Activated T-helper 17 cell treated with anti-CD3 and anti-CD28 coated beads, Interleukin-2, amount 50 U/mL, for 72 hours (primary cell): ENCODE data around the gene LRRC8B. TPM values are rescaled to one million over a fixed set of nuclear protein-coding genes. Genes with fewer than 3 reads are reported as not detected.

Source experiments
- ATAC-seq: fragments of 150-1000 bp; cut with Tn5 transposase; replicated peaks from 2 replicates; pipeline ENCODE4 v1.10.0; 2021; ENCODE audit warnings: mild to moderate bottlenecking, moderate library complexity
- H3K27ac Mint-ChIP-seq: one replicate; pipeline ENCODE4 v1.8.0; 2022; ENCODE audit warnings: mixed read lengths
- H3K27me3 Mint-ChIP-seq: one replicate; pipeline ENCODE4 v1.8.0; 2022; ENCODE audit warnings: mixed read lengths
- H3K36me3 Mint-ChIP-seq: one replicate; pipeline ENCODE4 v1.8.0; 2022; ENCODE audit warnings: low read depth, mild to moderate bottlenecking, mixed read lengths
- H3K4me1 Mint-ChIP-seq: one replicate; pipeline ENCODE4 v1.8.0; 2022; ENCODE audit warnings: mixed read lengths
- H3K4me3 Mint-ChIP-seq: one replicate; pipeline ENCODE4 v1.8.0; 2022; ENCODE audit warnings: mild to moderate bottlenecking, mixed read lengths
- H3K9me3 Mint-ChIP-seq: one replicate; pipeline ENCODE4 v1.8.0; 2022; ENCODE audit warnings: mixed read lengths
- total RNA-seq, 2 donors: library from RNA; stranded (reverse); gene quantifications; one replicate each; pipeline ENCODE4 v1.2.3, GENCODE V29; 2022

The LRRC8B gene
- total RNA-seq, 2 donors from 2014 or later: 16.3 to 45.8 TPM

DNA sequence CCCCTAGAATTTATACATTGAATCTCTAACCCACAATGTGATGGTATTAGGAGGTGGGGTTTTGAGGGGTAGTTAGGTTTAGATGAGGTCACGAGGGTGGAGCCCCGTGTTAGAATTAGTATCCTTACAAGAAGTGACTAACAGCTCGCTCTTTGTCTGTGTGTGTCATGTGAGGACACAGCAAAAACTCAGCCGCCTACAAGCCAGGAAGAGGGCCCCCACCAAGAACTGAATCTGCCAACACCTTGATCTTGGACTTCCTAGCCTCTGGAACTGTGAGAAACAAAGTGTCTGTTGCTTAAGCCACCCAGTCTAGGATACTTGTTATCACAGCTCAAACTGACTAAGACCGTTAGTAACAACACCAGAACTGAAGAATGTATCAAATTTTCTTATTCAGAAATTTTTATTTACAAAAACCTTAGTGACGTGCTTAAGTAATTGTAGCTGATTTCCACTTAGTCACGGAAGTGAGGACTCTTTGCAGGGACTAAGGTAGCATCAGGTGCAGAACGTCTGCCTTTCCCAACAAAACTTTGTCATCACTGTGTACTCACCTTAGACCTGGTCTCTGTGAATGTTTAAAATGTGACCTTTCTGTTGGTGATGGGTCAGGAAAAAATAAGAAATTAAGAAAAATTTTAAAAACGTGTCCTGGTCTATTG, 83.8 kb downstream of the LRRC8B start:
- Mint-ChIP-seq H3K36me3 (peaks cover 39% of the 10 kb centered on the region), H3K27ac (peak overlapping the region; percentile 98), H3K4me1 (peaks cover 70% of the 10 kb centered on the region), H3K27me3 (no peaks in the 10 kb centered on the region), H3K9me3 (no peaks in the 10 kb centered on the region), H3K4me3 (peak overlapping the region; percentile 77)
- ATAC-seq: peak; percentile 47

DNA sequence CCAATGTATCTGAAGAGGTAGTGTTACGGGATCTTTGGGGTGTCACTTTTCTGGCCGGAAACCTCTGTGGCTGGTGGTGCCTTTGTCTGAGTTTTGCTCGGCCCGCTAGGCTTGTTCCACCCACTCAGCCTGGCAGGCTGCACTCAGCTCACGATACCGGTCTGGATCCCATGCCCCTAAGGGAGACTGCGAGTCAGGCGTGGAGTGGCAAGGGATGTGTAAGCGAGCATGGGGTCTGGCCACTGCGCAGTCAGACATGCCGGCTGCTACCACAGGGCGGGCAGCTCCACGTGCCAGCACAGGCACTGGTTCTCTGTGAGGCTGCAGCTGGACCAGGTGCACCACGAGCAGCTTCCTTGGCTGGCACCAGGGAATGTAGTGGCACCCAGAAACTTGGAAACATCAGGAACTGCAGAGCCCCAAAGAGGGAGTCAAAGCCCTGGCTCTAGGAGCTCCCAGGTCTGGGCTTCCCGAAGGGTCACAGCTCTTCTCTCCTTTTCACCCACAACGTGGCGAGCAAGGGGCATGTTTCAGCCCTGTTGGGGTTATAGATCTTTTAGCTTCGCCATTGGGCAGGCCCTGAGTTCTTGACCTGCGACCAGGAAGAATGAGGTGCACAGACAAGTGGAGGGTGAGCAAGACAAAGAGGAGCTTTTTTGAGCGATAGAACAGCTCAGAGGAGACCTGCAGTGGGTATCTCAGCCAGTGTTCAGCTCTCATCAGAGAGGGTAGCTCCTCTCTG, 84.5 kb downstream of the LRRC8B start:
- H3K27ac Mint-ChIP-seq: peak overlapping the region; percentile 98
- ATAC-seq: peak; percentile 22
- no peaks in the 10 kb centered on the region for H3K27me3 Mint-ChIP-seq
- no peaks in the 10 kb centered on the region for H3K9me3 Mint-ChIP-seq
- peak overlapping the region; percentile 77 for H3K4me3 Mint-ChIP-seq
- H3K36me3 Mint-ChIP-seq: peaks cover 39% of the 10 kb centered on the region
- peaks cover 66% of the 10 kb centered on the region for H3K4me1 Mint-ChIP-seq

DNA sequence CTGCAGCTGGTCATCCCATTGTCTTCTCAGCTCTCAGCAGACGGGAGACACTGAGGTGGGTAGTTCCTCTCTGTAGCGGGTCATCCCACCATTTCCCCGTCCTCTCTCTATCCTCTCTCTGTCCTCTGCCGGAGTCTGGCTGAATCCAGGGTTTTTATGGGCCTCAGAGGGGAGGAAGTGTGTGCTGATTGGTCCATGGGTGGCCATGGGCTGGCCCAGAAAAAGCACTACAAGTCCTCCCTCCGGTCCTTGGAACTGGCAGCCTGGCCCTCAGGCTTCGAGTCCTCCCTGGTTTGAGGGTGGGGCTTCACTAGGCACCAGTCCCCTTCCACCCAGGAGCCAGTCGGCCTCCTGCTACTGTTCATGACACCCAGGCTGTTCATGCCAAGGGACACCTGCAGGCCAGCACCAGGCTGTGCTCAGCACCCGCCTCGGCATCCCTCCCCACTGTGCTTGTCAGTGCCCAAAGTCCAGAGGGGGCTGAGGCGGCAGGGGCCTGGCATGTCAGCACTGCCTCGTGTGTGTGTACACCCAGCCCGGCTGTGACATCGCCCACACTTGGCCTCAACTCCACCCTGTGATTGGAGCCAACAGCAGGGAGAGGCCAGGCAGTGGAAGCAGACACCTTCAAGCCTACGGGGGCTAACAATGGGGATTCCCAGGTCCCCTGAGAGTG, 85.3 kb downstream of the LRRC8B start:
- peak overlapping the region; percentile 77 for H3K4me3 Mint-ChIP-seq
- ATAC-seq: peak; percentile 18
- peaks cover 39% of the 10 kb centered on the region for H3K36me3 Mint-ChIP-seq
- peak overlapping the region; percentile 98 for H3K27ac Mint-ChIP-seq
- peaks cover 62% of the 10 kb centered on the region for H3K4me1 Mint-ChIP-seq
- H3K27me3 Mint-ChIP-seq: no peaks in the 10 kb centered on the region
- H3K9me3 Mint-ChIP-seq: no peaks in the 10 kb centered on the region

DNA sequence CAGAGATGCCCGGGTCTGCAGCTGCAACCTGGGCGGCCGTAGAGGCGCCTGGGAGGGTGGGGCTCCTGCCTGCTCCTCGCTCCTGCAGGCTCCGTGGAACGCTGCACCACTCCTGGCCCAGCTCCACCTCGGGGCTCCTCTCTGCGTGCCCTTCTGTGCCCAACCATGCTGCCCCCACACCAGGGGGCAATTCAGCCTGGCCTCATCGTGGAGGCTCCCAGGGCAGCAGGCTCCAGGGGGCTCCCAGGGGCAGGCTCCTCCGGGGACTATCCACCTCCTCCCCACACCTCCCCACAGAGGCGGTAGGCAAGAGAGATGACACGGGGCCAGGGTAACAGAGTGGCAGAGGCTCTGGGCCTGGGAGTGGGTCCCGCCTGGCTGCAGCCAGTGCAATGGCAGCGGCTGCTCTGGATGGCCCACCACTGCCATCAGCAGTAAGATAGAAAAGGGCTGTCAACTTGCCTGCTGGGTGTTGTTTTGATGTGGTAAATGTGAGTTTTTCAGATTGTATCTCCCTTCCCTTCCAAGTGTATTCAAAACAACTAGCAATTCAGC, 85.9 kb downstream of the LRRC8B start:
- Mint-ChIP-seq H3K4me3 (peak overlapping the region; percentile 77), H3K27me3 (no peaks in the 10 kb centered on the region), H3K4me1 (peaks cover 56% of the 10 kb centered on the region), H3K36me3 (peaks cover 39% of the 10 kb centered on the region), H3K27ac (peak overlapping the region; percentile 98), H3K9me3 (no peaks in the 10 kb centered on the region)
- ATAC-seq: peak; percentile 8

DNA sequence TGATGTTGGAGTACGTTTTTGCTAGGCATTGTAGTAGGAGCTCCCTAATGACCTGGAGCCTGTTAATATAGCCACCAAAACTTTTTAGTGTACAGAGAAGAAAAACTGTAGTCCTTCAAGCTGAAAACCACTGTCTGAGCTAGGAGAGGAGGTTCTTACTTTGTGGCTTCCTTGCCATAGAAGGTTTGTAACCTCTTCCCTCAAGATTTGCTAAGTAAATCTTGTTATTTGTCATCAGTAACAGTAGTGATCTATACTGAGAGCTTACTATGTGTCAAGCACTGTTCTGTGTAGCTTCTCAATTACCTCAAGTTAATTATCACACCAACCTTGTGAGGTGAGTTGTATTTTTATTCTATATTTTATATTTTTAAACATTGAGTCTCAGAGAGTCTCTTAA, 87.1 kb downstream of the LRRC8B start:
- Mint-ChIP-seq H3K27ac (peak overlapping the region; percentile 98), H3K9me3 (no peaks in the 10 kb centered on the region), H3K4me3 (peak overlapping the region; percentile 77), H3K36me3 (peaks cover 33% of the 10 kb centered on the region), H3K27me3 (no peaks in the 10 kb centered on the region), H3K4me1 (peaks cover 45% of the 10 kb centered on the region)
- ATAC-seq: peak; percentile 52

DNA sequence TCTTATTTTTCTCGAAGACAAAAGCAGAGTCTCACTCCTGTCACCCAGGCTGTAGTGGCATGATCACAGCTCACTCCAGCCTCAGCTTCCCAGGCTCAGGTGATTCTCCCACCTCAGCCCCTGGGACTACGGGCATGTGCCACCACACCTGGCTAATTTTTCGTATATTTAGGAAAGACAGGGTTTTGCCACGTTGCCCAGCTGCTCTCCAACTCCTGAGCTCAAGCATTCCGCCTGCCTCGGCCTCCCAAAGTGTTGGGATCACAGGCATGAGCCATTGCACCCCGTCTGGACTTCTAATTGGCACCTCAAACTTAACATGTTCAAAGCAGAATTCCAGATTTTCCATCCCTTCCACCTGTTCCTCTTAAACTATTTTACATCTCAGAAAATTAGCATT, 89.3 kb downstream of the LRRC8B start:
- Mint-ChIP-seq H3K36me3 (peaks cover 41% of the 10 kb centered on the region), H3K27ac (peak overlapping the region; percentile 15), H3K9me3 (peaks cover 6% of the 10 kb centered on the region), H3K4me1 (peaks cover 33% of the 10 kb centered on the region), H3K4me3 (peak overlapping the region; percentile 12), H3K27me3 (no peaks in the 10 kb centered on the region)
- ATAC-seq: no peak

DNA sequence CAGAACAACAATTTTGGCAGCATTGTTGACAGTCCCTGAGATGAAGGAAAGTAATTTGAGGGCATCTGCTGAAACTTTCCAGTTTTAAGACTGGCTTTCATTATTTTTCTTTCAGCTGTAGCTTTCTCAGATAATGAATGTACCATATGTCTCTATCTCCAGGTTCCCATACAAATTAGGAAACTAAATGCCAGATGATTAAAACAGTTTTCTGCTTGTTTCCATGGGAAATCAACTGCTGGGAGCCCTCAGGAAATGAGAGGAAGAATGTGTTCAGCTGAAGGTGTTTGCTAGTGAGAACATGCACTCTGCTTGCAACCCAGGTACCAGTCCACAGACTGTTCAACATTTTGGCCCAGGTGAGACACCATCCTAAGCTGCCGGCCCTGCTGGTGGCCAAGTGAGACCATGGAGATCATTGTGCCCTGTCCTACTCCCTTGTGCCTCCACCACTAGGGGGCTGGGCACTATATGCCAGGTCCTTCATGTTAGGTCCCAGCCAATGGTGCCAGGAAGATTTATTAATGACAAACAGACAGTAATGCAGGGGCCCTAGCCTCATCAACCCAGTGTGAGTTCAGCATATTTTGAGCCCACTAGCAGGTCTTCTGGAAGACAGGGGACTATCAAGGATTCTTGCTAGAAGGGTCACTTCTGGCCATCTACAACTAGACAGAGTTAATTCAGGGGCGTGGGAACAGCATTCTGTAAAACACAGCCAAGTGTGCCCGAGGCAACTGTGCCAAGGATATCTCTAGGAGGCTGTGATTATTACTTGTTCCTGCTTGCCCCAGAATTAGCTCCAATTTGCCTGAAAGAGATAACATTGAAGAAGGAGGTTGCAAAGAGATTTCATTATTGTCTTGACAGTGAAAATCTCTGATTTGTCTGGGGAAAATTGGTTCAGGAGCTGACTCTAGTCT, 91.3 kb downstream of the LRRC8B start:
- H3K27me3 Mint-ChIP-seq: no peaks in the 10 kb centered on the region
- H3K27ac Mint-ChIP-seq: no peak overlapping the region
- no peak overlapping the region for H3K4me3 Mint-ChIP-seq
- peaks cover 37% of the 10 kb centered on the region for H3K4me1 Mint-ChIP-seq
- H3K36me3 Mint-ChIP-seq: peaks cover 39% of the 10 kb centered on the region
- peaks cover 6% of the 10 kb centered on the region for H3K9me3 Mint-ChIP-seq
- no peak for ATAC-seq

DNA sequence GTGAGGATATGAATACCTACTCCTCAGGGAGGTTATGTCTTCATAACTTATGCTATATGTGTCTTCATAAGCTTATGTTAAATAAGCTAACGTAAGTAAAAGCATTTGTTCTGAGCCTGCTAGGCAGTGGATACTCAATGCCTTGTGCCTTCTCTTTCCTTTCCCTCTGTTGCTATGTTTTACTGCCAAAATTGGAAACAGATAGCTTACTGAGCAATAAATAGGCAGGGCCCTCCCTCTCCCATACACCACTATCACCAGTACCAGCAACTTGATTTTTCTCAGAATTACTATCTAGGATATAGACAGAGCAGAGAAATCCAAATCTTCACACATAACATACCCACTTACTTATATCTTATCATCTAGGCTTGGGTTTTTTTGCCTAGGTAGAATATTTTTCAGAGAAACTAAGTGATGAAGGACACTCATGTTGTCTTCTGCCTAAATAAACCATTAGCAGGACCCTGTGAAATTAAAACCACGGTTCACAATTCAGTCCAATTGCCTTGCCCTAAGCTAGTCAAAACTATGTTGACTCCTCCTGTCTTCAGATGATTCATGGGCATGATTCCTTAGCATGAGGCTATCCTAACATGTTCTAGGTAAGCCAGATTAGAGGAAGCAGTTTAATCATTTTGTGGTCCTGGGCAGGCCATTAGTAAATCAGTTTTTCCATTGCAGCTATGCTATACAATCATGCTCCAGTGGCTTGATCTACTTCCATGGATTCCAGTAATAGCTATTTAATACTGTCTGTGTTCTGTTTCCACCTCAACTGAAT, 92.4 kb downstream of the LRRC8B start:
- peak; percentile 69 for ATAC-seq
- peaks cover 38% of the 10 kb centered on the region for H3K4me1 Mint-ChIP-seq
- peaks cover 33% of the 10 kb centered on the region for H3K36me3 Mint-ChIP-seq
- no peak overlapping the region for H3K4me3 Mint-ChIP-seq
- H3K27ac Mint-ChIP-seq: peak overlapping the region; percentile 53
- H3K27me3 Mint-ChIP-seq: no peaks in the 10 kb centered on the region
- peaks cover 6% of the 10 kb centered on the region for H3K9me3 Mint-ChIP-seq

DNA sequence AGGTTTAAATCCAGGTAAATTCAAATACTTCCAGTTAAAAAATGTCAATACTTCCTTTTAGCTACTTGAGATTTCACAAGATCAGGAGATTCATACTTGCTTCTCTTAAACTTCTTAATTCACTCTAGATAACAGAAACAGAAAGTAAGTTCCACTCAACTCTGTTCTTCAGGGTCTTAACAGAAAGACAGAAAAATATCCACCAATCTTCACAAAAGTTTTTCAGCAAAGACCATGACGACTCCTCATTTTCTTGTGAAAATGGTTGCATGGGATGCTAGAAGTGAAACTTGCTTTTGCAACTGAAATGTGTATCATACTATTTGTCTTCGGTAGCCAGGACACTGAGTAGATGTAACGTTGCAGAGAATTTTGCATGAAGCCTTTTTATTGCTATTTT, 96.0 kb downstream of the LRRC8B start:
- no peaks in the 10 kb centered on the region for H3K27me3 Mint-ChIP-seq
- H3K9me3 Mint-ChIP-seq: peaks cover 6% of the 10 kb centered on the region
- peaks cover 29% of the 10 kb centered on the region for H3K4me1 Mint-ChIP-seq
- peak overlapping the region; percentile 59 for H3K4me3 Mint-ChIP-seq
- H3K27ac Mint-ChIP-seq: peak overlapping the region; percentile 55
- peaks cover 33% of the 10 kb centered on the region for H3K36me3 Mint-ChIP-seq
- ATAC-seq: peak; percentile 13

DNA sequence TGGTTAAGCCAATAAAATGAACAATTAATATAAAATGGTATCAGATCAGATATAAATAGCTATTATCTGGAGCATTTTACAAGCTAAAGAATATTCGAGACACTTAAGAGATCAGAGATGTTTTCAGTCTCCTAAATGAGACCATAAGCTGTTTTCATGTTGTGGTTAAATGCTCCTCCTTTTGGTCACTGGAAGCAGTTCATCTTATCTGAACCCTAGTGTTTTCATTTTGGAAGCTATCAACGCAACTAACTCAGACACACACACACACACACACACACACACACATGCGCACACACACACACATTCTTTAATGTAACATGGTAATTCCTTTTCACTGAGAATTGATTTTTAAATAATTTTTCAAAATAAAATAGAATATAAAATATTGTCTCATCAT, 98.3 kb downstream of the LRRC8B start:
- no peak for ATAC-seq
- peaks cover 20% of the 10 kb centered on the region for H3K36me3 Mint-ChIP-seq
- no peak overlapping the region for H3K4me3 Mint-ChIP-seq
- no peaks in the 10 kb centered on the region for H3K27me3 Mint-ChIP-seq
- no peak overlapping the region for H3K27ac Mint-ChIP-seq
- H3K9me3 Mint-ChIP-seq: peaks cover 3% of the 10 kb centered on the region
- peaks cover 45% of the 10 kb centered on the region for H3K4me1 Mint-ChIP-seq

DNA sequence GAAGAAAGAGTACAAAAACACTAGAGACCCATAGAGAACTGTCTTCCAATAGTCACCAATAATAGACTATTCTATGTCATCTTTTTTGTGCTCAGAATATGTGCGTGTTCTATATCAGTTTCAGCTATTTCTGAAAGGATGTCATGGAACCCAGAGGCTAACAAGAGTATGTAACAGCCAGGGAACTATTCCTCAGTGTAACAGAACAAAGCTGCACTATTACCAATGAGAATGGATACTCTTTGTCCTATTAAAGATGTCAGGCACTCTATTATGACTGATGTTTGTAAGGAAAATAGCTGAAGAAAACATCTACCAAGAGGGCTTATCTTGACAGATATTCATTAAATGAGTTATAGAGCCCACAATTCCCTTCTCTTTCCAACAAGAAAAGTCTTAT, 99.7 kb downstream of the LRRC8B start:
- H3K9me3 Mint-ChIP-seq: no peaks in the 10 kb centered on the region
- H3K27ac Mint-ChIP-seq: no peak overlapping the region
- peaks cover 9% of the 10 kb centered on the region for H3K36me3 Mint-ChIP-seq
- no peaks in the 10 kb centered on the region for H3K27me3 Mint-ChIP-seq
- H3K4me3 Mint-ChIP-seq: no peak overlapping the region
- peaks cover 47% of the 10 kb centered on the region for H3K4me1 Mint-ChIP-seq
- ATAC-seq: no peak

DNA sequence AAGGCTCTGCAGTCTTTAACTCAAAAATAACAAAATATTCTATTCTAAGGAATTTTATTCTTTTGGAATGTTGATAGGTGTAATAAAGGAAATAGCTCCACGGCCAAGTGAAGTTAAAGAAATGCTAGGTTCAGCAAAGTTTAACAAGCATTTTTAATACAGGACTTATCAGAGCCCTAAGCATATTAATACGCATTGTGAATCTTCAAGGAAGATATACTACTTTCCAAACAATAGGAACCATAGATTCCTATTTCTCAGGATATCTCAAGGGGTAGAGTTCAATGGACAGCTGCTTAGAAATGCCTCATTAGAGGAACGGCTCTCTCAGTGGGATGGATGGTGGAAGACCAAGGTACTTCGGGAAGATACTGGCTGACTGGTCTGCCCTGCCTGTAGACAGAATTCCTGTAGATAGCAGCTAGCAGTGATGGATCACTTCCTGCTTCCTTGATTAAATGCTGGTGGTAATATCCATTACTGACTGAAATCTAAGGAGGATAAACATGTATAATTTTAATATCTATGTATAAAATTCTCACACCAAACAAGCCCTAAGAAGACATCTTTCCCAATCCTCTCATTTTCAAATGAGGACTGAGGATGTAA, 100.2 kb downstream of the LRRC8B start:
- no peaks in the 10 kb centered on the region for H3K9me3 Mint-ChIP-seq
- no peak overlapping the region for H3K4me3 Mint-ChIP-seq
- peaks cover 49% of the 10 kb centered on the region for H3K4me1 Mint-ChIP-seq
- peaks cover 9% of the 10 kb centered on the region for H3K36me3 Mint-ChIP-seq
- ATAC-seq: no peak
- H3K27me3 Mint-ChIP-seq: no peaks in the 10 kb centered on the region
- H3K27ac Mint-ChIP-seq: no peak overlapping the region

DNA sequence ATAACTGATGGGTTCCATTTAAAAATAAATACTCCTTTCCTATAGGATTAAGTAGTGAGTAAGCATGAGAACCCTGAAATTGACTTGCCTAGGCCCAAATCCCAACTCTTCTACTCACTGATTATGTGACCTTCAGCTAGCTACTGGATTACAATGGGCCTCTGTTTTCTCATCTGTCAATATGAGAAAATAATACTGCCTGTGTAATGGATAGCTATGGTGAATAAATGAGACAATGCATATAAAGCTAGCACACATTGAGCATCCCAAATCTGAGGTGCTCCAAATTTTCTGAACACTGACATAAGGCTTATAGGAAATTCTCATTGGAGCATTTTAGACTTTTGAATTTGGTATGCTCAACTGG, 103.0 kb downstream of the LRRC8B start:
- peak overlapping the region; percentile 91 for H3K4me3 Mint-ChIP-seq
- H3K4me1 Mint-ChIP-seq: peaks cover 48% of the 10 kb centered on the region
- no peaks in the 10 kb centered on the region for H3K9me3 Mint-ChIP-seq
- H3K27ac Mint-ChIP-seq: peak overlapping the region; percentile 77
- no peak for ATAC-seq
- no peaks in the 10 kb centered on the region for H3K27me3 Mint-ChIP-seq
- peaks cover 12% of the 10 kb centered on the region for H3K36me3 Mint-ChIP-seq
